NOMO-1 treated with dmso at 0.1 percent for 144 hours (cell line): ENCODE data around the gene RPH3AL.

Experiments used
- DNase-seq: peaks from one replicate; lab custom pipeline; 2025; ENCODE audit not compliant: unreplicated experiment; lab: John Stamatoyannopoulos, UW

The RPH3AL gene, protein sequence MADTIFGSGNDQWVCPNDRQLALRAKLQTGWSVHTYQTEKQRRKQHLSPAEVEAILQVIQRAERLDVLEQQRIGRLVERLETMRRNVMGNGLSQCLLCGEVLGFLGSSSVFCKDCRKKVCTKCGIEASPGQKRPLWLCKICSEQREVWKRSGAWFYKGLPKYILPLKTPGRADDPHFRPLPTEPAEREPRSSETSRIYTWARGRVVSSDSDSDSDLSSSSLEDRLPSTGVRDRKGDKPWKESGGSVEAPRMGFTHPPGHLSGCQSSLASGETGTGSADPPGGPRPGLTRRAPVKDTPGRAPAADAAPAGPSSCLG

DNA sequence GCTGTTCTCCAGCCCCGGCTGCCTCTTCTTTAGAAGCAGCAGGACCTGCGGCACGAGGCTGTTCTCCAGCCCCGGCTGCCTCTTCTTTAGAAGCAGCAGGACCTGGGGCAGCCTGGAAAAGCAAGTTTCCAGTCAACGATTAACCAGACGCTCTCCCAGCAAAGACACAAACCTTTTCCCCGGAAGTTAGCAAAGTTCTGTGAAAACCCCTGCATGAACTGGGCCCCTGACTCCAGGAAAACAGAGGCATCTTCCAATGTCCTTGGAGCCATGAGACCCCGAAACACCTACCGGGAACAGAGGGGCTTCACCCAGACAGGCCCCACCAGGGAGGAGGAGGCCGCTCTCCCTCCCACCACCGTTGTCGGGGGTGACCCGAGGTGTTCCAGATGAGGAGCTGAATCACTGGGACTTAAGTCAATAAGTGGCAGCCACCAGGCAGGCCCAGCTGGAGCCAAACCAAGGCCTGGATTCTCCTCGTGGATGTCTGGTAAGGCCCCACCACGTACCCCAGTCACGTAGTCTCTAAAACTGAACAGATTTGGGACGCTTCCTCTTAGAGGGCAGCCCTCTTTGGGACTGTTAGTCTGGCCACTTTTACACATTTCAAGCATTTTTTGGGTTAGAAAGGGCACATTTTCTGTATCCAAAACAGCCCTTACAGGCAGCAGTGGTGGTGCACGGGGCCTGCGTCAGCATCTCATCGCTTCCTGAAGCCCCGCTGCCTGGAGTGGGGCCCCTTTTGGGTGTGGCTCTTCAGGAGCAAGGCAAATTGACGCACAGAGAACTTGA is at the start of gene RPH3AL:
TSS of gene RPH3AL (minus strand) at position 387 of the 792 bp plus-strand sequence. CDS start 25,264 bp downstream, outside the sequence.
- DNase-seq: no peak

DNA sequence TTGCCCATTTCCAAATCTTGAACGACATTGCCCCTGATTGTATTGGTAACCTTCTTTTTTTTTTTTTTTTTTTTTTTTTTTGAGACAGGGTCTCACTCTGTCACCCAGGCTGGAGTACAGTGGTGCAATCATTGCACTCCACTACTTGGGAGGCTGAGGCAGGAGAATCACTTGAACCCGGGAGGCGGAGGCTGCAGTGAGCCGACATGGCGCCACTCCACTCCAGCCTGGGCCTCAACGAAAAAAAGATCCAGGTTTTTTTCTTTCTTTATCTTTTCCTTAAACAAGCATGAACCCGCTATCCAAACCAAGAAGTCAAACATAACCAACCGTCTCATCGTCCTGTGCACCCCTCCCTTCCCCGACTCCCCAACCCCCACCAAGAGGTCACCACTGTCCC is 47.6 kb upstream of the RPH3AL start:
- DNase-seq: no peak

DNA sequence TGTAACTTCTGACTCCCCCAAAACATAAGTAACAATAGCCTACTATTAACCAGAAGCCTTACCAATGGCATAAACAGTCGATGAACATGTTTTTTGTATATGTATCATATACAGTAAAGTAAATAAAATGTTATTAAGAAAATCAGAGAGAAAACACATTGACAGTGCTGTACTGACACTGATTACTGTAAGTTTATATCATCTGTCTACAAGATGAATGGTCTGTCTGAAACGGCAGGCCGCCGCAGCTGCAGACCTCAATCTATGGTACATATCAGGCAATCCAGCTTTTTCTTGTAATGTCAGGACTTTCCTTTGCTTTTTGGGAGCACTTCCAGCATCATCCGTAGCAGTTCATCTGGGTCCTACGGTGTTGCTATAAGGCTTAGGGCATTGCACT is 44.2 kb upstream of the RPH3AL start:
- DNase-seq: no peak

DNA sequence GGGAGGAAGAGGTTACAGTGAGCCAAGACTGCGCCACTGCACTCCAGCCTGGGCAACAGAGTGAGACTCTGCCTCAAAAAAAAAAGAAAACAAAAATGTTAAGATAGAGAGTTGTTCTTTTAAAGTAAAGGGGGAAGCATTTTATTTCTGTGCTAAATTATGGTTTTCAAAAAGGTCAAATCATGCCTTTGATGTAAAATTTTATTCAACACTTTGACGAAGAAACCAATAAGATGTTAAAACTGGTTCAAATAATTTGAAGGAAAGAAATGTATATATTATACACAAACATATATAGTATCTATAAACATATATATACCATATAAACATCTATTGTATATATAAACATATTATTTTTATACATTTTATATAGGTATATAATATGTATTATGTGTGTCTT is 43.4 kb upstream of the RPH3AL start:
- DNase-seq: no peak

DNA sequence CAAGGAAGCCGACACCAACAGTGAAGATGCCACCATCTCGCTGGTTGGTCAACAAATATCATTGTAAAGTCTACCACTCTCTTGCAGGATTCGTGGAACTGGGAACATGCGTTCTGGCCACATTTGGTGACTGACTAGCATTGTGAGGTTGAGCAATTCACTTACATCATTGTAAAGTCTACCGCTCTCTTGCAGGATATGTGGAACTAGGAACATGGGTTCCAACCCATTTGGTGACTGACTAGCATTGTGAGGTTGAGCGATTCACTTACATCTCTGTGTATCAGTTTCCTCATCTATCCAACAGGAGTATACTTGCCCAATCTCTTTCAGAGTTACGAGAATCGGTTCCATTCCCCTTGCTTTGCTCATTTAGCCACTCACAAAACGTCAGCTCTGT is 42.6 kb upstream of the RPH3AL start:
- no peak for DNase-seq

DNA sequence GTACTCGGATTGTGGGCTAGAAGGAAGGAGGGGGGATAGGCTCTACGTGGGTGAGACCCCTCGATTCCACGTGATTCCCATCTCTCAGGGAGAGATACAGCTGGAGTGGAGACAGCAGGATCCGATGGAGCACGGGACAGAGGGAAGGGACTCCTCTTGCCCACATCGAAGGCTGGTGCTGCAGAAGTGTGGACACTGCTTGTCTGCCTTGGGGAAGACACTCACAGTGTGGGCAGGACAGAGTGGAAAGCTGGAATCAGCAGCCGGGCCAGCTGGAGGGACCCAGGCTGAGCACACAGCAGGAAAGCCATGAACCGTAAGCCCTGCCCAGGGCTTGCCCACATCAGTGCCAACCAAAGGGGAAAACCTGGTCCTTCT is 42.1 kb upstream of the RPH3AL start:
- DNase-seq: no peak

DNA sequence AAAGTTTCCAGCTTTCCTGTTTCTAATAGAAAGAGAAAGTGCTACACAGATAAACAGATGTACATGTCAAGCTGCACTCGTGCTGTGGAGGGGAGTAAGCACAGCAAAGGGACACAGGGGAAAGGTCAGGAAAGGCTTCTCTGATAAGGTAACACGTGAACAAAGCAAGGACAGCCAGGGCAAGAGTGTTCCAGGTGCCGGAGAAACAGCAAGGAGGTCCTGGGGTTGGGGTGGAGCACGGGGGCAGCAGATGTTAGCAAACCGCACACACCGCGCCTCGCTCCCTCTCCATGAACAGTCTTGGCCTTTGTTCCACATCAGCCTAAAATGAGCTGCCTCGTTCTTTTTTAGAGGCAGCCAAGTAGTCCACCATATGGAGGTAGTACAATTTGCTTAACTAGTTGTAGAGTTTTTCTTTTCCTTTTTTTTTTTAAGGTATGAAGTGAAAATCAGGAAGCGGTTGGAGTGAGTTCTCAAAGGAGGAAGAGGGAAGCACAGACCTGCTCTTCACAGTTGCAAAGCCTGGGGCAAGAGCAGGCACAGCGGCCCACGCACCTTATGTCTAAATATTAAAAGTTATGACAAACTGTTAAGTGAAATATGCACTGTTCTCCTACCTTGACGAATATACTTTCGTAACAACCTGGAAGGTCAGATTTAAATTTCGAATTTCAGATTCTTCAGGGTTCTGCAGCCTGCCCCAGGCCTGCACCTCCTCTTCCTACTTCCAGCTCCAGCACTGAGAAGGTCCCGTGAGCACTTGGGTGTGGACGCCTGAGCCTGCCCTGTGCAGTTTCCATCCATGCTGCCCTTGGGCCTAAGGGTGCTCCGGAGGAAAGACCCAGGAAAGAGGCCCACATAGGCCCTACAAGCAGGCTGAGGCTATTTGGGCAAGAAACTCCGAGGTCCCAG is 41.5 kb upstream of the RPH3AL start:
- DNase-seq: no peak

DNA sequence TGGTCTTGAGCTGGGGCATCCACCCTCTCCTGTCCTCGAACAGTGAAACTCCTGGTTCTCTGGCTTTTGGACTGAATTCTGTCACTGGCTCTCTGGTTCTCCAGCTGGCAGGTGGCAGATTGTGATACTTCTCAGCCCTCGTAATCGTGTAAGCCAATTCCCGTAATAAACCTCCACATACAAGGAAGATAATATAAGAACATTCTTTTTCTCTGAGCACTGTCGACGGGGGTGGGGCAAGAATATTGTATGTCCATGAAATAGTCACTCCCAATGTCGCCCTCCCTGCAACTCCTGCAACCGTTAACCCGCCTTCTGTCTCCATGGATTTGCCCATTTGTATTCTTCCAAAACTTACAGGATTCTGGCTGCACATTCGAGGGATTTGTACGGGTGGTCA is 39.2 kb upstream of the RPH3AL start:
- no peak for DNase-seq

DNA sequence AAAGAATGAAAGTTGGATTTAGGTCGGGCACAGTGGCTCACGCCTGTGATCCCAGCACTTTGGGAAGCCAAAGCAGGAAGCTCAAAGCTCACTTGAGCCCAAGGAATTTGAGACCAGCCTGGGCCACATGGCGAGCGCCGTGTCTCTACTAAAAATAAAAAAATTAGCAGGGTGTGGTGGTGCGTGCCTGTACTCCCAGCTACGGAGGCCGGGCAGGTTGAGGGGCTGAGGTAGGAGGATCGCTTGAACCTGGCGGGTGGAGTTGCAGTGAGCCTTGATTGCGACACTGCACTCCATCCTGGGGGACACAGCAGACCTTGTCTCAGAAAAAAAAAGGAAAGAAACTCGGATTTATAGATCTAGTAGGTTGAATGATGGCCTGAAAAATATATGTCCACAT is 37.4 kb upstream of the RPH3AL start:
- DNase-seq: no peak

DNA sequence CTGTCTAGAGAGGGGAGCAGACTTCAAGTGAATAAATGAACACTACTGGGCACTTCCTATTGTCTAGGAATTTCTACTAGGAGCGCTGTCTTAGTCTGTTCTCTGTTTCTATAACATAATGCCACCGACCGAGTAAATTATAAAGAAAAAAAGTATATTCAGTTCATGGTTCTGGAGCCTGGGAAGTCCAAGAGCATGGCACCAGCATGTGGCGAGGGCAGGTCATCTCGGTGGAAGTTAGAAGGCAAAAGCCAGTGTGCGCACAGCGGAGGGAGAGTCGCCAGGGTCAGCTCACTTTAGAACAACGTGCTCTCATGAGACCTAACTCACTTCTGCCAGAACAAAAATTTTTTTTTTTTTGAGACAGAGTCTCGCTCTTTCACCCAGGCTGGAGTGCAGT is 35.5 kb upstream of the RPH3AL start:
- DNase-seq: no peak

DNA sequence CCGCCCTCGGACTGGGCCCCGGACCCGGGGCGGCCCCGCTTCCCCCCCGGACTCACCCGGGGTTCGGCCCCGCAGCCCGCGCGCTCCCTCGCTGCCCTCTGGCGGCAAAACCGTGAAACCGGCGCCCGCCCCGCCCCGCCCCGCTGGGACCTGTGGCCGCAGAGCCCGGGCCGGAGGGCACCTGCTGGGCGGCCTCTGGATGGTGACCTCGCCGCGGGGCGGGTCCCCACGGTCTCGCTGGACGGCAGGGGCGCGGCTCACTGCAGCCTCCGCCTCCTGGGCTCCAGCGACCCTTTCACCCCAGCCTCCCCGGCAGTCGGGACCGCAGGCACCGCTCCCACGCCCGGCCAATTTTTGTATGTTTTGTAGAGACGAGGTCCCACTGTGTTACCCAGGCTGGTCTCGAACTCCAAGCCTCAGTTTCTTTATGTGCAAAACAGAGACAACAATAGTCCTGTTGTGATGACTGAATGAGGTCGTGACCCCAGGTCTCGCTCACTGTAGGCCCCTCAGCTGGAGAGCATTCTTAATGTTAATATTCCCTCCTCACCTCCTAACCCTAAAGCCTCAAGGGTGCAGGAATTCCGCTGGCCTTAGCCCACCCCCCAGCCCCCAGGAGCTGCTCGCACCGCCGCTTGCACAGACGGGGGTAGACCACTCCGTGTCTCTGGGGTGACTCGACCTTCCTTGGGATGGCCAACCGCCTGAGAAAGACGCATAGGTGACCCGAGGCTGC is 33.7 kb upstream of the RPH3AL start:
- DNase-seq: no peak

DNA sequence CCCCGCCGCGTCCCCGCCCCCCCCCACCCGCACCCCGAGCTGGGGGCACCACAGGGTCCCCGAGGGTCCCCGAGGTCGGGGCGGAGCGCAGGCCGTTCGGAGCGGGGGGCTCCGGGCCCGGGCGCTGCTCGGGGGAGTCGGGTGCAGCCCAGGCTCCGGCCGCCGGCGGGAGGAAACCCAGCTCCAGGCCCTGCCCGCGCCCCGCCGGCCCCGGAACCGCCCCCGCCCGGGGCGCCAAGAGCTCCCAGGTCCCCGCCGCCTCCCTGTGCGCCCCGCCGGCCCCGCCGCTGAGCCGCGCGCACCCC is 33.2 kb upstream of the RPH3AL start:
- no peak for DNase-seq

DNA sequence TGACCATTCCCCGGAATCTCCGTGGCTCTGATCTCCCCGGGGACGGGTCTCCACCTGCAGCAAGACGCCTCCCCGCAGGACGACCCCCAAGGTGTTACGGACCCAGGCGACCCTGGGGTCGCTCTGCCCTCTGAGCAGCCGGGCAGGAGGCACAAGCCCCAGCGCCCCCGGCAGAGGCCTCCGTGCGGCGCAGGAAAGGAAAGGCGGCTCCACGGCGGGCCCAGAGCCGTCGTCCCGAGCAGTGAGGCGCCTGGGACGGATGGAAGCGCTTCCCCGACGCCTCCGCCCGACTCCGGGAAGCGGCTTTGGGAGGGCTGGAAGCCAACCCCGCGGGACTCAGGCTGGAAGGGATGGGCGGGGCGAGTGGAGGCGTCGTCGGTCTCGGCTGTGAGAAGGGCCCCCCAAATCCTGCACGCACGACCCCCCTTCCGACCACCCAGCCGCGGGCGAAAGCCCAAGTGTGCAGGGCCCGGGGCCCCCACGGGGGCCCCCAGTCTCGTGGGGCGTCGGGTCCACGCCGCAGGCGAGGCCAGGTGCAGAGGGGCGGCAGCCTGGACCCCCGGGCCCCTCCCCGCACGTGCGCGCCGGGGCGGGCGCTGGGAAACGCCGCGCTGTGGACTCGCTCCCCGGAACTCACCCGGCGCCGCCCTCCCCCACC is 32.7 kb upstream of the RPH3AL start:
- no peak for DNase-seq

DNA sequence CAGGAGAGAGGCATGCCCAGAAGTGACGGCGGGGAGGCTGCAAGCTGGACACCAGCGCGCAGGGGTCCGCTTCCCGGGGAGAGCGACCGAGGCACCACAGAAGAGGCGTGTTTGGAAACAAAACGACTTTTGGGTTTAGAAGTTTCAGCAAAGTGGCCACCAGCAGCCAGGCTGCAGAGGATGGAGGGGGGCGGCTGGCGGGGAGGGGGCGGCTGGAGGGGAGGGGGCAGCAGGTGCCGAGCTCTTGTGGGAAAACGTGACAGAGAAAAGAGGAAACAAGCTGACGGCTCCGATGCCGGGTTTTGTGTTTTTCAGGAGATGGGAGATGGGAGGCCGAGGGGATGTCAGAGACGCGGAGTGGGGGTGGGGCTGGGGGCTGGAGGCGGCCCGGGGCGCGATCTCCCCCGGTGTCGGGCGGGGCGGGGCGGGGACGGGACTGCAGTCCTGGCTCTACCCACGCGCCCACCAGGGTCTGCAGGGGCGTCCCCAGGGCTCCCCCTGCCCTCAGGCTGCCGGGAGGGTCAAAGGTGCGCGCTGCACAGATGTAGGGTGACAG is 32.1 kb upstream of the RPH3AL start:
- DNase-seq: no peak

DNA sequence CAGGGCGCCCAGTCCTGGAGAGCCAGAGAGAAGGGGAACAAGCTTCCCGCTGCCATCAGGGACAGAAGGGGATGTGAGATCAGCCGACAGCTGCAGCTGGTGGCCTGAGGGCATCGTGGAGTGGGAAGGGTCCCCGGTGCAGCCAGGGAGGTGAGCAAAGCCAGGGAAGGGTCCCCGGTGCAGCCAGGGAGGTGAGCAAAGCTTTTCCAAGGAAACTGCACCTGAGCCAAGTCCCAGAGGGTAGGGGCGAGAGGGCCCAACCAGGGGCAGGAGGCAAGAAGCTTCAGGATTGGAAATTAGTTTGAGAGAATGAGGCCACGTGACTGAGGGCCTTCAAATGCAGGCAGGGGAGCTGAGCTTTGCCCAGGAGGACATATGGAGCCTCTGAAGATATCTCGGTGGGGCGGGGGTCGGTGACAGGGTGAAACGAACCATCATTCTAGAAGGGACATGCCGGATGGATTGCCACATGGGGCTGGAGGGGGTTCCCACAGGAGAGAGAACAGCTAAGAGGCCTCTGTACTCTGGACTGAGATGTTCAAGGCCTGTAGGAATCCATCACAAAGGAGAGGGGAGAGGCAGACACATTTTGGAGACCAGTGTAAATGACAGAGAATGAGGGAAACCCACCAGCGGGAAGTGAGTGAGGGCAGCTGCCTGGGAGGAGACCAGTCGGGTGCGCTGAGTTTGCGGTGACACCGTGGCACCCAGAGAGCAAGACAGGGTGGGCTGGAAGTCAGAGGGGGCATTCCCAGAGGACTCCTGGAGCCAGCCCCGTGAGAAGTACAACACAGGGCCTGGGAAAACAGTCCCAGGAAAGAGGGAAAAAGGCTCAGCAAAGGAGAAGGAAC is 31.4 kb upstream of the RPH3AL start:
- no peak for DNase-seq

DNA sequence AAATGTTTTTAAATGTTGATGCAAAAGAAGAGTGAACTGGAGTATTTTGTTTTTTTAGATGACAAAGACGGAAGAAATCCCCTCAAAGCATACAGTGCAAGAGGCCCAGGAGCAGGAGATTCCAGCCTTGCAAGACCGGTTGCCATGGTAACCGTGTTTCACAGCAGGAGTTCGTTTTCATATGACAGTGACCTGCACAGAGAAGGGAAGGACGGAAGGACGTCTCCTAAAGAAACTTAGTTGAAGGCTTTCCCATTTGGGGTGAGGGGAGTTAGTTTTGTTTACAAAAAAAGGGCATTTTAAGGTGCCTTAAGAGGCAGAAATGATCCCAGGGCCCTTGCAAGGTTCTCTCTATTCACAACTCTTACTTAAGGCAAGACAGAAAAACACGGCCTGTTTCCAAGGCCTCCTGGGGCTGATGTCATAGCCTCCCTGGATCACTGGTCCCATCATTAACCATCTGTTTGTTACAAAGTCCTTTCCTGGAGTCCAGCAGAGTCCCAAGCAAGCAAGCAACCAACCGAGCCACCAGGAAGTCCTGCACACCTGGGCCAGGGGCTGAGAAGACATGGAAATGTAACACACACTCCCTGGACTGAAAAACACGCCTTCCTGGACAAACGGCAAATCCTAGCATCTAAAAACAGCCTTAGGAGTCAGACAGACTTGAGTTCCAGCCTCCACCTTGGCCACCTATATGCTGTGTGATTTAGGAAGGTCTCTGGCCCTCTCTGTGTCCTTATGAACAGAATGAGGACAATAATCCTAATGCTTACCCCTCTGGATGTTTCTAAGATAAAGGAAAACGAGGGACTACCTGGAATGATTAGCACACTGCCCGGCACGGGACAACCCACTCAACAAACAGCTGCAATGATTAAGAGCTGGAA is 30.3 kb upstream of the RPH3AL start:
- DNase-seq: no peak

DNA sequence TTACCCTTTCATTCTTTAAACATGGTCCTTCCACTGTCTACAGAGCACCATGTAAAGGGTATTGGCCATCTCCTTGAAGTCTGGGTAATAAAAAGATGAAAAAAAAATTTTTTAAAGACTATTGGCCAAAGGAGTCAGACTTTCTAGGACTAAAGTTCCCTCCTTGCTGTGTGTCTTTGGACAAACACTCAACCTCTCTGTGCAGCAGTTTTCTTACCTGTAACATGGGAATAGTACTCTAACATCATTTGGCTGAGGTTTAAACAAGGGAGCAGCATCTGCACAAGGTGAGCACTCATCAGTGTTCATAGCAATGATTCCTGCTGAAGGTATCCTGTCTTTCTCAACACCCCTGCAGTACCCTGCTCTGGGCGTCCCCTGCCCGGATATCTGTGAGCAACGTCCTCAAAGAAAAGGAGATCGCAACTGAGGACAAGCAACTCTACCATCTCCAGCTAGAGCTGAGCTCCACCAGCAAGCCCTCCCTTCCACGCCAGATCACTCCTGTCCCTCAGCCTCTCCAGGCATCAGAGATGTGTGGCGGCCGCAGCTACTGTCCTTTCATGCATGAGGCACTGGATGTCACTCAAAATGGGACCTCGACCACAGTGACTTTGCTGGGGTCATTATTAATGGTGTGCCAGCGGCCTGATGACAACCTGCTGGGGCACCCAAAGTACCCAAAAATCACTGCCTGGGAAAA is 29.5 kb upstream of the RPH3AL start:
- DNase-seq: no peak

DNA sequence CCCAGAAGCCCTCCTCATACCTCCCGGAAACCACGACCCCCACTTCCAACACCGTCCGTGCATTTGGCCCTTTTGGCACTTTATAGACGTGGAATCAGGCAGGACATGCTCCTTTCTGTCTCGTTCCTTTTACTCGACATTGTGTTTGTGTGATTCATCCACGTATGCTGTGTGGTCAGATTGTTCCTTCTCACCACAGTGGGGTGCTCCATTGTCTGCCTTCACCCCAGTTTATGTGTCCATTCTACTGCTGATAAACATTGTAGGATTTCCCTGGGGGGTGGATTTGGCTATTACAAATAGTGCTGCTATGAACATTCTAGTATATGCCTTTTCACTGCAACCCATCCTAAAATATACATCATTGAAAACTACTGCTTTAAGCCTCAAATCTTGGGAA is 28.9 kb upstream of the RPH3AL start:
- DNase-seq: no peak
